MM.1S (cell line): ENCODE results near the gene KCNQ1.

Source experiments
- DNase-seq: peaks from one replicate; pipeline ENCODE4 v3.0.0-alpha.2; 2015
- H2AFZ ChIP-seq: fragments of 300-600 bp; sonication (generic); 2 replicates; pipeline ENCODE4 v1.6.0; 2016; ENCODE audit warnings: antibody characterized with exemption, low read length
- H3F3A ChIP-seq: fragments of 300-600 bp; sonication (generic); 2 replicates; pipeline ENCODE4 v1.6.1; 2016; ENCODE audit warnings: mild to moderate bottlenecking, antibody characterized with exemption, low read length, moderate library complexity, mixed read lengths; ENCODE audit not compliant: insufficient read depth
- H3K27ac ChIP-seq: fragments of 300-600 bp; sonication (generic); 2 replicates; pipeline ENCODE4 v1.5.1; 2016; ENCODE audit warnings: mild to moderate bottlenecking, low read length
- H3K27me3 ChIP-seq: fragments of 300-600 bp; sonication (generic); replicated peaks from 2 replicates; pipeline ENCODE4 v1.6.0; 2016; ENCODE audit warnings: low read length; ENCODE audit not compliant: insufficient read depth
- H3K36me3 ChIP-seq: fragments of 300-600 bp; sonication (generic); replicated peaks from 2 replicates; pipeline ENCODE4 v1.6.1; 2016; ENCODE audit warnings: mild to moderate bottlenecking, low read length, mixed read lengths; ENCODE audit not compliant: insufficient read depth
- H3K4me1 ChIP-seq: fragments of 300-600 bp; sonication (generic); 2 replicates; pipeline ENCODE4 v1.6.1; 2016; ENCODE audit warnings: low read length, mixed read lengths
- H3K4me2 ChIP-seq: fragments of 300-600 bp; sonication (generic); 2 replicates; pipeline ENCODE4 v1.6.0; 2016; ENCODE audit warnings: low read depth, low read length
- H3K4me3 ChIP-seq: fragments of 300-600 bp; sonication (generic); 2 replicates; pipeline ENCODE4 v1.5.1; 2016; ENCODE audit warnings: low read length, mixed read lengths
- H3K79me2 ChIP-seq: fragments of 300-600 bp; sonication (generic); 2 replicates; pipeline ENCODE4 v1.6.1; 2016; ENCODE audit warnings: mixed run types, low read length, mixed read lengths
- H3K9ac ChIP-seq: fragments of 300-600 bp; sonication (generic); 2 replicates; pipeline ENCODE4 v1.6.1; 2016; ENCODE audit warnings: low read length, mixed read lengths
- H3K9me2 ChIP-seq: fragments of 300-600 bp; sonication (generic); replicated peaks from 2 replicates; pipeline ENCODE4 v1.6.1; 2016; ENCODE audit warnings: mild to moderate bottlenecking, low read length, mixed read lengths; ENCODE audit not compliant: insufficient read depth
- H3K9me3 ChIP-seq: fragments of 300-600 bp; sonication (generic); replicated peaks from 2 replicates; pipeline ENCODE4 v1.6.1; 2016; ENCODE audit warnings: mild to moderate bottlenecking, low read length, mixed read lengths; ENCODE audit not compliant: insufficient read depth
- H4K20me1 ChIP-seq: fragments of 300-600 bp; sonication (generic); 2 replicates; pipeline ENCODE4 v1.6.1; 2016; ENCODE audit warnings: mild to moderate bottlenecking, low read length, moderate library complexity, mixed read lengths; ENCODE audit not compliant: insufficient read depth
- EZH2 ChIP-seq: fragments of 300-600 bp; sonication (generic); optimal IDR thresholded peaks from 2 replicates; pipeline ENCODE3; 2017; ENCODE audit warnings: low read depth, mild to moderate bottlenecking, antibody characterized with exemption, low read length, mixed read lengths
- EZH2phosphoT487 ChIP-seq: fragments of 300-600 bp; sonication (generic); IDR thresholded peaks from 2 replicates; pipeline ENCODE4 v1.6.1; 2018; ENCODE audit warnings: antibody characterized with exemption, low read length
- TF ChIP-seq, protein P1 (sequence below): fragments of 300-600 bp; sonication (generic); IDR thresholded peaks from 2 replicates; pipeline ENCODE4 v1.5.1; 2016; ENCODE audit warnings: antibody characterized with exemption, low read length, mixed read lengths

Gene KCNQ1

DNA sequence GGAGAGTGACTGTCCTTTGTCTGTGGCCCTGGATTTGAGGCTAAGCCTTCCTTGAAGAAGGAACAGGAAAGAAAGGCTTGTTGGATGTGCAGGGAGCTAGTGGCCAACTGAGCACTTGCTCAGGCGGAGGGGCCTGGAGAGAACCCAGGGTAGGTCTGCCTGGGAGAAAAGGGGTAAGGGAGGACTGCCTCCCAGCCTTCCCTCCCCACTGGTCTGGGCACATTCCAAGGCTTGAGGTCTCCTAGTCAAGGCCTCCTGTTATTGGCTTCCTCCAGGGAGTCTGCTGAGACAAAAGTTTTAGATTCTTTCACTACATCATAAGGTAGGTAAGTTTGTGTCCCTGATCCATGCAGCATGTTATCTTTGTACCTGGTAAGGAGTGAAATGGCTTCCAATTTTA, 239.8 kb downstream of the KCNQ1 start:
- Histone ChIP-seq H3K9ac (no peak overlapping the region), H3K4me3 (no peak overlapping the region), H3K9me2 (no peaks in the 10 kb centered on the region), H3K9me3 (no peaks in the 10 kb centered on the region), H3F3A (no peaks in the 10 kb centered on the region), H3K36me3 (no peaks in the 10 kb centered on the region), H3K4me2 (no peak overlapping the region), H3K27ac (no peak overlapping the region), H3K27me3 (no peaks in the 10 kb centered on the region), H2AFZ (no peak overlapping the region), H4K20me1 (no peaks in the 10 kb centered on the region), H3K4me1 (peaks cover 9% of the 10 kb centered on the region), H3K79me2 (peaks cover 24% of the 10 kb centered on the region)
- DNase-seq, result no peak
- TF ChIP-seq EZH2 (no peak), EZH2phosphoT487 (no peak)
- TF ChIP-seq, protein P1, sequence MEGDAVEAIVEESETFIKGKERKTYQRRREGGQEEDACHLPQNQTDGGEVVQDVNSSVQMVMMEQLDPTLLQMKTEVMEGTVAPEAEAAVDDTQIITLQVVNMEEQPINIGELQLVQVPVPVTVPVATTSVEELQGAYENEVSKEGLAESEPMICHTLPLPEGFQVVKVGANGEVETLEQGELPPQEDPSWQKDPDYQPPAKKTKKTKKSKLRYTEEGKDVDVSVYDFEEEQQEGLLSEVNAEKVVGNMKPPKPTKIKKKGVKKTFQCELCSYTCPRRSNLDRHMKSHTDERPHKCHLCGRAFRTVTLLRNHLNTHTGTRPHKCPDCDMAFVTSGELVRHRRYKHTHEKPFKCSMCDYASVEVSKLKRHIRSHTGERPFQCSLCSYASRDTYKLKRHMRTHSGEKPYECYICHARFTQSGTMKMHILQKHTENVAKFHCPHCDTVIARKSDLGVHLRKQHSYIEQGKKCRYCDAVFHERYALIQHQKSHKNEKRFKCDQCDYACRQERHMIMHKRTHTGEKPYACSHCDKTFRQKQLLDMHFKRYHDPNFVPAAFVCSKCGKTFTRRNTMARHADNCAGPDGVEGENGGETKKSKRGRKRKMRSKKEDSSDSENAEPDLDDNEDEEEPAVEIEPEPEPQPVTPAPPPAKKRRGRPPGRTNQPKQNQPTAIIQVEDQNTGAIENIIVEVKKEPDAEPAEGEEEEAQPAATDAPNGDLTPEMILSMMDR, result no peak

DNA sequence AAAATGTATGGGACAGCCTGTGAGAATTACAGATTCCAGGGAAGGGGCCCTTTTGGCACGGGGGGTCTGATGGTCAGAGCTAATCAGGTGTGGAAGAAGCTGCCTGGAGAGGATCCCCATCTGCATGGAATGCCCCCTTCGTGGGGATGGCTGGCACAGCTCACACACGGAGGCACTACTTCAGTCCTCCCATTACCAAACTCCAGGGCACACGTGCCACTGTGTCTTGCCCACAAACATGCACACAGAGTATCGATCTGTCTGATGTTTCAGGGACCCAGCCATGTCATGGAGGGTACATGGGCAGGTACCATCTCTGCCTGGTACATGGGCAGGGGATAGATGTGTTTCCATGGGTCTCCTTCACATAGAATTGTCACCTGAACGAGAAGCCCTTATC, 240.2 kb downstream of the KCNQ1 start:
- Histone ChIP-seq H3K36me3 (no peaks in the 10 kb centered on the region), H3K4me2 (no peak overlapping the region), H3K4me1 (peaks cover 14% of the 10 kb centered on the region), H2AFZ (no peak overlapping the region), H3F3A (no peaks in the 10 kb centered on the region), H3K9me2 (no peaks in the 10 kb centered on the region), H3K9ac (no peak overlapping the region), H3K9me3 (no peaks in the 10 kb centered on the region), H4K20me1 (no peaks in the 10 kb centered on the region), H3K27me3 (no peaks in the 10 kb centered on the region), H3K79me2 (peaks cover 24% of the 10 kb centered on the region), H3K4me3 (no peak overlapping the region), H3K27ac (no peak overlapping the region)
- TF ChIP-seq, protein P1, result no peak
- no peak for TF ChIP-seq EZH2
- TF ChIP-seq EZH2phosphoT487, result no peak
- no peak for DNase-seq

DNA sequence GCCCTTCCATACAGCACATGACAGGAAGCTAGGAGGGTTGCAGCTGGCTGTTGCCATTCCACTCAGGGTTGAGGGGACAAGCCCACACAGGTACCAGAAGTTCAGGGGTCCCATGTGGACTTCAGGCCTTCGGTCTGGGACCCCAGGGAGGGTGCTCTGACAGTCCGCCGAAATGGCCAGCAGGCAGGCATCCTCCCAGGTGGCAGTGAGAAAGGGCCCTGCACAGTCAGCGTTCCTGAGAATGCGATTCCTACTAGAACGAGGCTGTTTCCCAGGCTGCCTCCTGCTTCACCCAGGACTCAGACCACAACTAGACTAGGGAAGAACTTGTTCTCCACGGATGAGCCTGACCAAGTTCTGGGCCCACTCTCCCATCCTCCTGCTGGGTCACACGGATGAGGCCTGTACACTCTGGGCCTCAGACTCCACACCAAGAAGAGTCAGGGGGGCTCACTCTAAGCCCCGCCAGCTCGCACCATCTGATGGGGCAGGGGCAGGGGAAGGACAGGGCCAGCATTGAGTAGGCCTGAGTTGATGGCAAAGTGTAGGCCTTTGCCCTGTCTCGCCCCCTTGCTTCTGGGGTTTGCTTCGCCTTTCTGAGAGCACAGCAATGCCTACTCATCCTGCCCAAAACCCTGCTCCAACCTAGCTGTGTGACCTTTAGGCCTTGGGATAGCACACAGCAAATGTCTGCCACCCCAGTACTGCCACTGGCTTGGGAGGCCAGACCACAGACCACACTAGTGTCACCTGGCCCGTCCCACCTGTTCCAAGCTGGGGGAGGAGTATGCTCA, 241.0 kb downstream of the KCNQ1 start:
- H3K4me1 ChIP-seq, result peaks cover 21% of the 10 kb centered on the region
- no peak for TF ChIP-seq EZH2
- TF ChIP-seq EZH2phosphoT487, result no peak
- TF ChIP-seq, protein P1, result no peak
- no peak overlapping the region for H3K4me2 ChIP-seq
- no peaks in the 10 kb centered on the region for H3K9me3 ChIP-seq
- H3K27ac ChIP-seq, result no peak overlapping the region
- H3K36me3 ChIP-seq, result no peaks in the 10 kb centered on the region; the same call in 1 of the 2 replicates
- H3F3A ChIP-seq, result no peaks in the 10 kb centered on the region
- no peaks in the 10 kb centered on the region for H3K27me3 ChIP-seq
- H3K4me3 ChIP-seq, result no peak overlapping the region
- peaks cover 30% of the 10 kb centered on the region for H3K79me2 ChIP-seq
- no peaks in the 10 kb centered on the region for H4K20me1 ChIP-seq
- H3K9me2 ChIP-seq, result no peaks in the 10 kb centered on the region
- no peak for DNase-seq
- no peak overlapping the region for H2AFZ ChIP-seq
- H3K9ac ChIP-seq, result no peak overlapping the region
